ENCODE results near the gene ZSCAN9. TPM values are rescaled to one million over a fixed set of nuclear protein-coding genes. Genes with fewer than 3 reads are reported as not detected.

The ZSCAN9 gene
- total and polyA plus RNA-seq, 2 donors (not counting 3 experiments of a cell fraction or from before 2014, with no cell fraction given): 11.7 to 18.0 TPM

DNA sequence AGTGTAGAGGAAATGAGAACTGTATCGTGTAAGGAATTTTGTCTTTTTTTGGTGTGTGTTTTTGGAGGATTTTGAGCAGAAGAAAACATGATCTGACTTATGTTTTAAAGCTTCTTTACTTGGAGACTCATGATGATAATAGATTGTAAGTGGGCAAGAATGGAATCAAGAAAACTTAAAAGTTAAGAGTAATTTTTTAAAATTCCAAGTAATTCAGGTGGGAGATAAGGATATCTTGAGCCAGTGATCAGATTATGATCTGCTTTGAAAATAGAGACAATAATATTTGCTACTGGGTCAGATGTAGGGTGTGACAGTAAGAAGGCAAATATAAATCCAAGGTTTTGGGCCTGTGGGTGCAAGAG, 42.6 kb downstream of the ZSCAN9 start:
- intact Hi-C loops (cut with micrococcal nuclease): loop anchor here (1.0 to 2.0 kb wide), 7 partner anchors 13 to 143 kb away; partner anchors contain the start of genes PGBD1, ZKSCAN3, ZKSCAN4 and ZSCAN16
- BruUV-seq (replicated peaks): no TSS peak

More for the DNA sequence above, 42.6 kb downstream of the ZSCAN9 start:
- dilution Hi-C loops (cut with MboI; ENCODE audit: extremely low pct_ligation_motif_present, low sequenced_read_pairs): no loop called here
- DNase-seq (ENCODE audit: low read depth, low spot score): no peak
- TF ChIP-seq JUN (IDR thresholded peaks at IDR 0.05; ENCODE audit: borderline replicate concordance, insufficient read depth, insufficient read length, low read depth) (no peak), POLR2AphosphoS5 (IDR thresholded peaks at IDR 0.05; ENCODE audit: insufficient read depth, low read depth, low read length) (no peak), MYC (IDR thresholded peaks at IDR 0.05; ENCODE audit: low read depth, low read length) (no peak), GATA2 (IDR thresholded peaks at IDR 0.05; ENCODE audit: insufficient read depth, insufficient read length, low read depth, low read length) (no peak), EZH2 (IDR thresholded peaks at IDR 0.05; ENCODE audit: borderline replicate concordance, low read depth, low read length, severe bottlenecking) (no peak), FOS (IDR thresholded peaks at IDR 0.05; ENCODE audit: borderline replicate concordance, insufficient read depth, low read length) (no peak), POLR2A (IDR thresholded peaks at IDR 0.05; ENCODE audit: low read depth, low read length) (no peak)
- TF ChIP-seq, protein P1, sequence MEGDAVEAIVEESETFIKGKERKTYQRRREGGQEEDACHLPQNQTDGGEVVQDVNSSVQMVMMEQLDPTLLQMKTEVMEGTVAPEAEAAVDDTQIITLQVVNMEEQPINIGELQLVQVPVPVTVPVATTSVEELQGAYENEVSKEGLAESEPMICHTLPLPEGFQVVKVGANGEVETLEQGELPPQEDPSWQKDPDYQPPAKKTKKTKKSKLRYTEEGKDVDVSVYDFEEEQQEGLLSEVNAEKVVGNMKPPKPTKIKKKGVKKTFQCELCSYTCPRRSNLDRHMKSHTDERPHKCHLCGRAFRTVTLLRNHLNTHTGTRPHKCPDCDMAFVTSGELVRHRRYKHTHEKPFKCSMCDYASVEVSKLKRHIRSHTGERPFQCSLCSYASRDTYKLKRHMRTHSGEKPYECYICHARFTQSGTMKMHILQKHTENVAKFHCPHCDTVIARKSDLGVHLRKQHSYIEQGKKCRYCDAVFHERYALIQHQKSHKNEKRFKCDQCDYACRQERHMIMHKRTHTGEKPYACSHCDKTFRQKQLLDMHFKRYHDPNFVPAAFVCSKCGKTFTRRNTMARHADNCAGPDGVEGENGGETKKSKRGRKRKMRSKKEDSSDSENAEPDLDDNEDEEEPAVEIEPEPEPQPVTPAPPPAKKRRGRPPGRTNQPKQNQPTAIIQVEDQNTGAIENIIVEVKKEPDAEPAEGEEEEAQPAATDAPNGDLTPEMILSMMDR (IDR thresholded peaks at IDR 0.05; ENCODE audit: extremely low read depth in 1 of 2, insufficient read depth in 1 of 2, low read depth in 1 of 2, low read length in 2 of 2): no peak
- TF ChIP-seq, protein P2, sequence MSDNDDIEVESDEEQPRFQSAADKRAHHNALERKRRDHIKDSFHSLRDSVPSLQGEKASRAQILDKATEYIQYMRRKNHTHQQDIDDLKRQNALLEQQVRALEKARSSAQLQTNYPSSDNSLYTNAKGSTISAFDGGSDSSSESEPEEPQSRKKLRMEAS (IDR thresholded peaks at IDR 0.05; ENCODE audit: insufficient read depth, insufficient read length): no peak
- H3K27ac ChIP-seq (ENCODE audit: insufficient read depth, low read depth, low read length): peak overlapping the region; percentile 71
- H3K9me3 ChIP-seq (replicated peaks; ENCODE audit: control insufficient read depth, insufficient read depth, low read length): no peaks in the 10 kb centered on the region
- peak overlapping the region; percentile 93 for H3K9ac ChIP-seq (replicated peaks; ENCODE audit: extremely low read depth, insufficient read depth, low read length)
- CTCF ChIA-PET: interaction anchor here (0.7 to 2.4 kb wide), 8 partner anchors 9 to 126 kb away, joined by 3 to 17 read pairs (median 4); partner anchors contain the start of genes PGBD1, ZKSCAN4 and ZKSCAN8
- peak overlapping the region; percentile 73 to 96 (median 85) for H3K4me3 ChIP-seq (replicated peaks in 1 of 3; ENCODE audit: insufficient read depth in 1 of 3, low read depth in 1 of 3, low read length in 3 of 3)
- H3K9me1 ChIP-seq (replicated peaks; ENCODE audit: control insufficient read depth, extremely low read depth, insufficient read depth, low read length): peaks cover 2% of the 10 kb centered on the region
- peak overlapping the region; percentile 74 for H2AFZ ChIP-seq (ENCODE audit: low read depth, low read length)
- H3K4me2 ChIP-seq (ENCODE audit: insufficient read depth, low read length): peak overlapping the region; percentile 97
- H4K20me1 ChIP-seq (replicated peaks; ENCODE audit: control insufficient read depth, extremely low read depth, insufficient read depth, low read length): no peaks in the 10 kb centered on the region
- FAIRE-seq: no peak
- peaks cover 0 to 3% of the 10 kb centered on the region in 2 experiments for H3K27me3 ChIP-seq (ENCODE audit: control insufficient read depth in 2 of 2, insufficient read depth in 2 of 2, low read length in 2 of 2)
- peaks cover 5 to 7% of the 10 kb centered on the region in 2 experiments for H3K36me3 ChIP-seq (ENCODE audit: control insufficient read depth in 2 of 2, extremely low read depth in 1 of 2, insufficient read depth in 2 of 2, low read length in 2 of 2)
- POLR2A ChIA-PET: interaction anchor here (1.1 to 2.5 kb wide), 7 partner anchors 14 to 126 kb away, joined by 3 to 13 read pairs (median 6); partner anchors contain the start of genes PGBD1, ZKSCAN4, ZKSCAN8 and ZSCAN31
- peaks cover 12% of the 10 kb centered on the region for H3K79me2 ChIP-seq (ENCODE audit: control insufficient read depth, insufficient read depth, low read length)
- peaks cover 35% of the 10 kb centered on the region for H3K4me1 ChIP-seq (ENCODE audit: control insufficient read depth, extremely low read depth, insufficient read depth, low read length)
